Measurements from ENCODE around the gene FOXD3.

DNA sequence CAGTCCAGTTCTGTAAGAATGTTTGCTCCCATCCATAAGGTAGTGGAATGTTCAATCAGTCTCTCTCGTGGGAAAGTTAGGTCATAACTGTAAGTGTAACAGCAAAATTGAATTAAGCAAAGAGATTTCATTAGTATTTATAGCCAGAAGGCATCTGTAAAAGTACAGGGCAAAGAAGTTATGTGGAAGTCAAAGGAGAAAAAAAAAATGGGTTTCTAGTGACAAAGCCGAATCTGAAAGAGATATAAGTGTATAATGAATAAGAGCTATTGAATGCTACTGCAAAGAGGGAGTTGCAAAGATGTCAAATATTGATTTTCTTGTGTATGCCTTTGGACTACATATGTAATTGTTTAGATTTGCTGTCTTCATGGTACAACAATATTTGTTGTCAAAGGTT, 47.4 kb upstream of the FOXD3 start:
- no peak for TF ChIP-seq CTCF (IDR thresholded peaks at IDR 0.05)
- TF ChIP-seq POLR2A (IDR thresholded peaks at IDR 0.05): no peak
- TF ChIP-seq POLR2AphosphoS5 (IDR thresholded peaks at IDR 0.05): no peak
- no peak for TF ChIP-seq EP300 (IDR thresholded peaks at IDR 0.05)

Data from upper lobe of left lung (tissue), 4 donors.